HG03280 (cell line): ENCODE measurements around the gene FBLN2.

Experiments used
- ATAC-seq: cut with Tn5 transposase; IDR thresholded peaks from one replicate; pipeline ENCODE4 v1.9.1; 2021; ENCODE audit warnings: mild to moderate bottlenecking, moderate library complexity; ENCODE audit not compliant: unreplicated experiment

Gene FBLN2

GRCh38 chr3:13577181-13578121 is 28.5 kb downstream of the FBLN2 start:
- no peak for ATAC-seq

- no peak for ATAC-seq
These were observed 29.3 kb downstream of the FBLN2 start for GRCh38 chr3:13578251-13578650.

- ATAC-seq = no peak
These were observed 30.1 kb downstream of the FBLN2 start for GRCh38 chr3:13579063-13579462.

GRCh38 chr3:13580256-13581023 is 31.5 kb downstream of the FBLN2 start:
- ATAC-seq = no peak

- no peak for ATAC-seq
These were observed 32.8 kb downstream of the FBLN2 start for GRCh38 chr3:13581485-13582365.

GRCh38 chr3:13582366-13583250 is 33.7 kb downstream of the FBLN2 start:
- no peak for ATAC-seq

- no peak for ATAC-seq
These were observed 34.6 kb downstream of the FBLN2 start for GRCh38 chr3:13583251-13584180.

GRCh38 chr3:13584427-13584891 is 35.5 kb downstream of the FBLN2 start:
- ATAC-seq = no peak

GRCh38 chr3:13584901-13585300 is 36.0 kb downstream of the FBLN2 start:
- ATAC-seq = no peak

GRCh38 chr3:13587442-13587841 is 38.5 kb downstream of the FBLN2 start:
- ATAC-seq = no peak

- no peak for ATAC-seq
These were observed 39.3 kb downstream of the FBLN2 start for GRCh38 chr3:13588221-13588701.

GRCh38 chr3:13588993-13589392 is 40.1 kb downstream of the FBLN2 start:
- no peak for ATAC-seq

- ATAC-seq = no peak
These were observed 42.1 kb downstream of the FBLN2 start for GRCh38 chr3:13590841-13591520.

- ATAC-seq = no peak
These were observed 44.7 kb downstream of the FBLN2 start for GRCh38 chr3:13593615-13594014.

GRCh38 chr3:13594146-13594545 is 45.2 kb downstream of the FBLN2 start:
- ATAC-seq = no peak

- no peak for ATAC-seq
These were observed 46.1 kb downstream of the FBLN2 start for GRCh38 chr3:13594991-13595421.

GRCh38 chr3:13595485-13595884 is 46.6 kb downstream of the FBLN2 start:
- no peak for ATAC-seq
